OCI-LY3 (cell line): ENCODE data around the gene ZNF165.

Experiments used
- H2AFZ ChIP-seq: fragments of 200-600, 300-600 bp; shearing (Covaris generic); 2 replicates; pipeline ENCODE4 v1.6.0; 2014; ENCODE audit warnings: antibody characterized with exemption, low read depth, low read length
- H3K27ac ChIP-seq: fragments of 200-600, 300-600 bp; sonication (generic); 2 replicates; pipeline ENCODE4 v1.5.1; 2014; ENCODE audit warnings: mild to moderate bottlenecking, low read length, moderate library complexity, mixed read lengths
- H3K27me3 ChIP-seq: fragments of 200-600, 300-600 bp; sonication (generic); 2 replicates; pipeline ENCODE4 v1.6.1; 2014; ENCODE audit warnings: low read depth, low read length, mixed read lengths
- H3K36me3 ChIP-seq: fragments of 200-600, 300-600 bp; sonication (generic); replicated peaks from 2 replicates; pipeline ENCODE3; 2014; ENCODE audit warnings: low read depth, low read length, mixed read lengths
- H3K4me1 ChIP-seq: fragments of 300-600, 200-600 bp; sonication (generic); 2 replicates; pipeline ENCODE4 v1.6.1; 2014; ENCODE audit warnings: low read length, mixed read lengths
- H3K4me2 ChIP-seq: fragments of 200-600, 300-600 bp; sonication (generic); 2 replicates; pipeline ENCODE4 v1.6.1; 2014; ENCODE audit warnings: low read length, mixed read lengths
- H3K4me3 ChIP-seq: fragments of 300-600, 200-600 bp; sonication (generic); 2 replicates; pipeline ENCODE4 v1.5.1; 2014; ENCODE audit warnings: antibody characterized with exemption, mild to moderate bottlenecking, low read length, moderate library complexity
- H3K79me2 ChIP-seq: fragments of 300-600, 200-600 bp; shearing (Covaris generic); 2 replicates; pipeline ENCODE4 v1.6.1; 2014; ENCODE audit warnings: mild to moderate bottlenecking, low read length, mixed read lengths
- H3K9ac ChIP-seq: fragments of 300-600, 200-600 bp; shearing (Covaris generic); 2 replicates; pipeline ENCODE4 v1.6.0; 2014; ENCODE audit warnings: mild to moderate bottlenecking, low read length, moderate library complexity
- H3K9me3 ChIP-seq: fragments of 200-600, 300-600 bp; shearing (Covaris generic); 2 replicates; pipeline ENCODE4 v1.6.1; 2014; ENCODE audit warnings: low read length, mixed read lengths; ENCODE audit not compliant: insufficient read depth
- H4K20me1 ChIP-seq: fragments of 200-600, 300-600 bp; sonication (generic); 2 replicates; pipeline ENCODE4 v1.6.1; 2016; ENCODE audit warnings: low read length, mixed read lengths; ENCODE audit not compliant: insufficient read depth
- CTCF ChIP-seq: fragments of 200-600, 300-600 bp; sonication (generic); IDR thresholded peaks from 2 replicates; pipeline ENCODE4 v1.5.1; 2014; ENCODE audit warnings: antibody characterized with exemption, low read length, low read depth
- EZH2phosphoT487 ChIP-seq: fragments of 200-600 bp; shearing (Covaris generic); IDR thresholded peaks from 2 replicates; pipeline ENCODE4 v1.6.1; 2018; ENCODE audit warnings: antibody characterized with exemption, mixed run types, low read depth

The ZNF165 gene

GRCh38 chr6:28137505-28137981 lies 57.2 kb downstream of the ZNF165 start:
- Histone ChIP-seq H3K4me3 (peak overlapping the region; percentile 90), H4K20me1 (peaks cover 13% of the 10 kb centered on the region), H3K9ac (peak overlapping the region; percentile 100), H3K27me3 (no peaks in the 10 kb centered on the region), H3K4me1 (peaks cover 43% of the 10 kb centered on the region), H3K4me2 (peak overlapping the region; percentile 95), H3K27ac (peak overlapping the region; percentile 100), H3K9me3 (no peaks in the 10 kb centered on the region), H3K36me3 (peaks cover 7% of the 10 kb centered on the region), H3K79me2 (peaks cover 56% of the 10 kb centered on the region), H2AFZ (peak overlapping the region; percentile 52; the same call in 1 of the 2 replicates)
- no peak for TF ChIP-seq CTCF
- TF ChIP-seq EZH2phosphoT487: no peak
